PC-3 (cell line): ENCODE measurements around the gene SPRR5. TPM values are rescaled to one million over a fixed set of nuclear protein-coding genes. Genes with fewer than 3 reads are reported as not detected.

Experiments
- ATAC-seq: fragments of 200-7000 bp; cut with Tn5 transposase; 2 replicates; pipeline ENCODE4 v1.9.1; 2020; ENCODE audit warnings: mild to moderate bottlenecking, moderate library complexity
- BruUV-seq: library from RNA; stranded (reverse); fragments of 400-500 nt; replicated peaks from 2 replicates; lab custom pipeline; 2021; lab: Mats Ljungman, UMichigan
- CTCF ChIA-PET: fragments of 300-600 bp; sonication (Branson Sonifier 250); formaldehyde crosslinking; loops from one replicate; lab custom pipeline; 2022; ENCODE audit warnings: antibody characterized with exemption; lab: Charles Lee
- POLR2A ChIA-PET: fragments of 300-600 bp; sonication (Branson Sonifier 250); formaldehyde crosslinking; loops from one replicate; lab custom pipeline; 2022; ENCODE audit warnings: antibody characterized with exemption; ENCODE audit not compliant: unreplicated experiment; lab: Charles Lee
- DNase-seq: peaks from one replicate; pipeline ENCODE4 v3.0.0-alpha.2; 2015
- H2AFZ ChIP-seq: fragments of 300-600 bp; sonication (generic); 2 replicates; pipeline ENCODE4 v1.6.0; 2016; ENCODE audit warnings: antibody characterized with exemption, low read length
- H3F3A ChIP-seq: fragments of 300-600 bp; sonication (generic); one replicate; pipeline ENCODE4 v1.6.0; 2017; ENCODE audit warnings: antibody characterized with exemption, low read length, control low read depth, mild to moderate bottlenecking; ENCODE audit not compliant: unreplicated experiment
- H3K27ac ChIP-seq: fragments of 300-600 bp; sonication (generic); 2 replicates; pipeline ENCODE4 v1.5.1; 2016; ENCODE audit warnings: mild to moderate bottlenecking, low read length
- H3K27me3 ChIP-seq: fragments of 300-600 bp; sonication (generic); 2 replicates; pipeline ENCODE4 v1.6.1; 2016; ENCODE audit warnings: low read length, mixed read lengths
- H3K36me3 ChIP-seq: fragments of 300-600 bp; sonication (generic); 2 replicates; pipeline ENCODE4 v1.6.1; 2016; ENCODE audit warnings: low read depth, mixed run types, low read length, mixed read lengths
- H3K4me1 ChIP-seq: fragments of 300-600 bp; sonication (generic); 2 replicates; pipeline ENCODE4 v1.5.1; 2016; ENCODE audit warnings: low read length; ENCODE audit not compliant: insufficient read depth
- H3K4me2 ChIP-seq: fragments of 300-600 bp; sonication (generic); 2 replicates; pipeline ENCODE4 v1.6.0; 2016; ENCODE audit warnings: low read length
- H3K4me3 ChIP-seq: fragments of 300-600 bp; sonication (generic); 2 replicates; pipeline ENCODE4 v1.5.1; 2016; ENCODE audit warnings: mild to moderate bottlenecking, low read length, mixed read lengths
- H3K79me2 ChIP-seq: fragments of 300-600 bp; sonication (generic); 2 replicates; pipeline ENCODE4 v1.6.1; 2017; ENCODE audit warnings: low read length, mixed read lengths
- H3K9ac ChIP-seq: fragments of 300-600 bp; sonication (generic); 2 replicates; pipeline ENCODE4 v1.6.0; 2016; ENCODE audit warnings: mild to moderate bottlenecking, low read length
- H3K9me2 ChIP-seq: fragments of 300-600 bp; sonication (generic); replicated peaks from 2 replicates; pipeline ENCODE4 v1.6.1; 2016; ENCODE audit warnings: mixed run types, low read length, mixed read lengths
- H3K9me3 ChIP-seq: fragments of 300-600 bp; sonication (generic); 2 replicates; pipeline ENCODE4 v1.6.1; 2016; ENCODE audit warnings: low read length, mixed read lengths
- H4K20me1 ChIP-seq: fragments of 300-600 bp; sonication (generic); 2 replicates; pipeline ENCODE4 v1.6.1; 2016; ENCODE audit warnings: low read length, mixed read lengths
- EZH2 ChIP-seq: fragments of 300-600 bp; sonication (generic); IDR thresholded peaks from one replicate; pipeline ENCODE4 v1.6.1; 2017; ENCODE audit warnings: antibody characterized with exemption, mild to moderate bottlenecking, low read length; ENCODE audit not compliant: unreplicated experiment
- EZH2phosphoT487 ChIP-seq: fragments of 300-600 bp; sonication (generic); IDR thresholded peaks from 2 replicates; pipeline ENCODE4 v1.6.1; 2018; ENCODE audit warnings: mild to moderate bottlenecking, antibody characterized with exemption, low read length, borderline replicate concordance
- intact Hi-C: fragments of 100-400 bp; cut with micrococcal nuclease; formaldehyde crosslinking; loops from 2 replicates; pipeline ENCODE4 v1.9.0; 2023
- total RNA-seq: library from RNA; depleted of rRNA; stranded (reverse); fragments of >200 nt; gene quantifications from 2 replicates; pipeline ENCODE4 v1.2.3, GENCODE V29; 2014
- TF ChIP-seq, protein P1 (sequence below): fragments of 300-600 bp; sonication (generic); conservative IDR thresholded peaks from 2 replicates; pipeline ENCODE4 v1.5.1; 2017; ENCODE audit warnings: antibody characterized with exemption, low read depth, mild to moderate bottlenecking, low read length

Gene SPRR5
- total RNA-seq, 1 experiment from 2014 or later, result not detected

DNA sequence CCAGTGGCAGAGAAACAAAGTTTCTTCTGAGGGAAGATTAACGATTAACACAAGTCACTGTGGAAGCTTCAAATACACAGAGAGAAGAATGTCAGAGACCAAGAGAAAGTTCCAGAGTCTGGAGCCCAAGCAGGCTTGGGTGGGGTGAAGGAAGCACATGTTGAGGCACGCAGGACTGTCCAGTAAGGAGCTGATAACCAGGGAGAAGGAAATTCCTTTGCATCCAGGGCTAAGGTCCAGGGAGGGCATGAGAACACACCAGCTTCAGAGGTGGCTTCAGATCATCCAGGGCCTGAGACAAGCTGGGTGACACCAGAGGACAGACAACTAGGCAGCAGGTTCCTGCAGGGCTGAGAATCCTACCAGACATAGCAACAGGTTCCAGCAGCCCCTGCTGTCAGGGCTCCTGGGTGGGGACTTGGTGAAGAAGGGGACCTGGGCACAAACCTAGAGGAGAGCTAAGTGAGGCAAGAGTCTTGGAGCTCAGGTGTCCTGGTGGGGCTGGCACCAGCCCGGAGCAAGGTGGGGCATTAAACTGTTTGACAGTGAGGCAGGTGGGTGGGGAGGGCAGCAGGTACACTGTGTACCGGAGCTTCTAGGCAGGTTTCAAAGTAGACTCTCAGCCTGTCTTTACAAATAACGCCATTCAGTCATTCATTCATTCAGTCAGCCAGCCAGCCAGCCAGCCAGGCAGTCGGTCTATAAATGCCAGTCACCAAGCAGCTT is 34.3 kb downstream of the SPRR5 start:
- H3K9me2 ChIP-seq, result no peaks in the 10 kb centered on the region
- no peak overlapping the region for H2AFZ ChIP-seq
- no TSS peak for BruUV-seq
- intact Hi-C loops, result no loop called here
- H3K36me3 ChIP-seq, result no peaks in the 10 kb centered on the region
- H3K27ac ChIP-seq, result no peak overlapping the region
- H3K9me3 ChIP-seq, result no peaks in the 10 kb centered on the region
- TF ChIP-seq EZH2phosphoT487 (no peak), EZH2 (no peak)
- TF ChIP-seq, protein P1, sequence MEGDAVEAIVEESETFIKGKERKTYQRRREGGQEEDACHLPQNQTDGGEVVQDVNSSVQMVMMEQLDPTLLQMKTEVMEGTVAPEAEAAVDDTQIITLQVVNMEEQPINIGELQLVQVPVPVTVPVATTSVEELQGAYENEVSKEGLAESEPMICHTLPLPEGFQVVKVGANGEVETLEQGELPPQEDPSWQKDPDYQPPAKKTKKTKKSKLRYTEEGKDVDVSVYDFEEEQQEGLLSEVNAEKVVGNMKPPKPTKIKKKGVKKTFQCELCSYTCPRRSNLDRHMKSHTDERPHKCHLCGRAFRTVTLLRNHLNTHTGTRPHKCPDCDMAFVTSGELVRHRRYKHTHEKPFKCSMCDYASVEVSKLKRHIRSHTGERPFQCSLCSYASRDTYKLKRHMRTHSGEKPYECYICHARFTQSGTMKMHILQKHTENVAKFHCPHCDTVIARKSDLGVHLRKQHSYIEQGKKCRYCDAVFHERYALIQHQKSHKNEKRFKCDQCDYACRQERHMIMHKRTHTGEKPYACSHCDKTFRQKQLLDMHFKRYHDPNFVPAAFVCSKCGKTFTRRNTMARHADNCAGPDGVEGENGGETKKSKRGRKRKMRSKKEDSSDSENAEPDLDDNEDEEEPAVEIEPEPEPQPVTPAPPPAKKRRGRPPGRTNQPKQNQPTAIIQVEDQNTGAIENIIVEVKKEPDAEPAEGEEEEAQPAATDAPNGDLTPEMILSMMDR, result no peak
- no peaks in the 10 kb centered on the region for H4K20me1 ChIP-seq
- peaks cover 28% of the 10 kb centered on the region for H3K27me3 ChIP-seq
- no peak overlapping the region for H3K4me3 ChIP-seq
- ATAC-seq, result no peak
- no peaks in the 10 kb centered on the region for H3F3A ChIP-seq
- CTCF ChIA-PET, result no interaction called here
- DNase-seq, result no peak
- no peaks in the 10 kb centered on the region for H3K79me2 ChIP-seq
- POLR2A ChIA-PET, result no interaction called here
- H3K4me1 ChIP-seq, result peaks cover 13% of the 10 kb centered on the region
- H3K4me2 ChIP-seq, result no peak overlapping the region
- H3K9ac ChIP-seq, result no peak overlapping the region

DNA sequence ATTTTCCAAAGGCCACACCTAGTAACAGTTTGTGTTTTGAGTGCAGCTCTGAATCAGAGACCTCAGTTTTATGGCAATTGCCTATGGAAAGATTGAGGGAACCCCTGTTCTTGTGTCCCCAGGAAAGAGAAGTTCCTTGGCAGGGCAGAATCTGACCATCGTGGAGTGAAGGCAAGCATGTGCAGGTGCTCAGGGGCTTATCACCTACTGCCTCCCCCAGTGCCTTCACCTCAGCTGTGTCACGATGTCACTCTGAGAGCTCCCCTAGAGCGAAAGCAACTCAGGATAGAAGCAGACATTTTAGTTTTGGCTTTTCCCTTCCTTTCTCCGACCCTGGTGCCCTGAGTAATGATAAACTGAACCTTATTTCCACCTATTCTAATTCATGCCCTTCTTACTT is 35.1 kb downstream of the SPRR5 start:
- Histone ChIP-seq H3K27me3 (peaks cover 28% of the 10 kb centered on the region), H3K9me3 (no peaks in the 10 kb centered on the region), H3K9me2 (no peaks in the 10 kb centered on the region), H2AFZ (no peak overlapping the region), H3K4me1 (peaks cover 13% of the 10 kb centered on the region), H3K9ac (no peak overlapping the region), H3K27ac (no peak overlapping the region), H3K36me3 (no peaks in the 10 kb centered on the region), H3K79me2 (no peaks in the 10 kb centered on the region), H3K4me3 (no peak overlapping the region), H3K4me2 (no peak overlapping the region), H4K20me1 (no peaks in the 10 kb centered on the region), H3F3A (no peaks in the 10 kb centered on the region)
- ATAC-seq (no peak), DNase-seq (no peak)
- intact Hi-C loops, result no loop called here
- CTCF ChIA-PET, result no interaction called here
- BruUV-seq, result no TSS peak
- TF ChIP-seq EZH2phosphoT487, result no peak
- no peak for TF ChIP-seq EZH2
- TF ChIP-seq, protein P1, result no peak
- POLR2A ChIA-PET, result no interaction called here

DNA sequence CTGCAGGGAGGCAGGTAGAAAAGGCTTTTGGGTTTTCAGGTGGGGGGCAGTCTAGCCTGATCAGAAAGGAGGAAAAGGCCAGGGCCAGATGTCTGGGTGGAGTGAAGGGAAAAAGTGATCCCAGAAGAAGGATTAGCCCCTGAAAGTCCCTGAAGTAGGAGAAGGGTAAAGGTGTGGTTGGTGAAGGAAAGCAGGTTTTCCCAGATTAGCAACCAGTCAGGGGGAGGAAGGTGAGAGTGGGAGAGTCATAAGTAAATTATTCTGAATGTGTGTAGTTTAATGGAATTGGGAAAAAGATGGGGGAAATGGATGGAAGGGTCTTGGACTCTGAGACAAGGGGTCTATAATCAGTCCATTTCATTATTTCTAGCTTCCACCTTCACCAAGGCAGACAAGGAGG is 36.2 kb downstream of the SPRR5 start:
- Histone ChIP-seq H3K4me2 (no peak overlapping the region), H3K4me3 (no peak overlapping the region), H3K27ac (no peak overlapping the region), H3K4me1 (peaks cover 13% of the 10 kb centered on the region), H3F3A (no peaks in the 10 kb centered on the region), H4K20me1 (no peaks in the 10 kb centered on the region), H3K9me3 (no peaks in the 10 kb centered on the region), H3K79me2 (no peaks in the 10 kb centered on the region), H3K9me2 (no peaks in the 10 kb centered on the region), H3K27me3 (peaks cover 28% of the 10 kb centered on the region), H3K36me3 (no peaks in the 10 kb centered on the region), H3K9ac (no peak overlapping the region), H2AFZ (no peak overlapping the region)
- TF ChIP-seq EZH2 (no peak), EZH2phosphoT487 (no peak)
- TF ChIP-seq, protein P1, result no peak
- CTCF ChIA-PET, result no interaction called here
- ATAC-seq (no peak), DNase-seq (peak; percentile 10)
- intact Hi-C loops, result no loop called here
- BruUV-seq, result no TSS peak
- POLR2A ChIA-PET, result no interaction called here
